GM18951 (cell line): ENCODE data around the gene TMEM45B.

Experiments used
- POLR2A ChIP-seq: IDR thresholded peaks from 4 replicates; pipeline ENCODE4 v1.6.1; 2011; ENCODE audit warnings: mild to moderate bottlenecking; ENCODE audit not compliant: insufficient read length, insufficient read depth; ENCODE audit errors: extremely low read depth
- in situ Hi-C: fragments of 300-500 bp; cut with MboI; formaldehyde crosslinking; loops from one replicate; pipeline ENCODE4 v1.12.0; 2022; ENCODE audit warnings: low sequenced_read_pairs, mixed read lengths, inconsistent platforms; ENCODE audit not compliant: unreplicated experiment

Gene TMEM45B

GRCh38 chr11:129881570-129882170 is 66.0 kb downstream of the TMEM45B start:
- in situ Hi-C loops, result no loop called here
- TF ChIP-seq POLR2A, result no peak

GRCh38 chr11:129884581-129884980 is 68.9 kb downstream of the TMEM45B start:
- in situ Hi-C loops, result no loop called here
- no peak for TF ChIP-seq POLR2A

- in situ Hi-C loops, result no loop called here
- no peak for TF ChIP-seq POLR2A
These were observed 69.7 kb downstream of the TMEM45B start for GRCh38 chr11:129885381-129885780.

- in situ Hi-C loops, result no loop called here
- TF ChIP-seq POLR2A, result no peak
These were observed 72.8 kb downstream of the TMEM45B start for GRCh38 chr11:129888451-129888850.

- in situ Hi-C loops, result no loop called here
- no peak for TF ChIP-seq POLR2A
These were observed 78.9 kb downstream of the TMEM45B start for GRCh38 chr11:129894278-129895125.

- in situ Hi-C loops, result no loop called here
These were observed 79.7 kb downstream of the TMEM45B start, which contains the start of gene NFRKB for GRCh38 chr11:129895126-129896041. NFRKB (minus strand) TSS chr11:129895578; CDS start chr11:129892849, 2,729 bp downstream.

GRCh38 chr11:129896062-129896461 is 80.4 kb downstream of the TMEM45B start:
- no peak for TF ChIP-seq POLR2A
- in situ Hi-C loops, result no loop called here

More at GRCh38 chr11:129895126-129896041, 79.7 kb downstream of the TMEM45B start, which contains the start of gene NFRKB:
- peak; percentile 77 for TF ChIP-seq POLR2A

GRCh38 chr11:129905402-129905801 is 89.8 kb downstream of the TMEM45B start:
- no peak for TF ChIP-seq POLR2A

More at GRCh38 chr11:129905402-129905801, 89.8 kb downstream of the TMEM45B start:
- in situ Hi-C loops, result no loop called here
